C4-2B (cell line): Measurements from ENCODE around the gene XRRA1.
"Not testable (repeated sequence)": the region's sequence is repeated elsewhere in the genome, so short reads cannot be mapped to it uniquely, and the experiment has no call there.

ENCODE experiments used
- H3K27ac ChIP-seq: fragments of 450-650 bp; 2 replicates; pipeline ENCODE4 v1.5.1; 2017
- ZFX ChIP-seq: fragments of 450-650 bp; IDR thresholded peaks from 2 replicates; pipeline ENCODE4 v1.6.1; 2017
- TF ChIP-seq, protein P1 (sequence below): fragments of 450-650 bp; conservative IDR thresholded peaks from 2 replicates; pipeline ENCODE4 v1.5.1; 2017; ENCODE audit warnings: mild to moderate bottlenecking

XRRA1 gene

DNA sequence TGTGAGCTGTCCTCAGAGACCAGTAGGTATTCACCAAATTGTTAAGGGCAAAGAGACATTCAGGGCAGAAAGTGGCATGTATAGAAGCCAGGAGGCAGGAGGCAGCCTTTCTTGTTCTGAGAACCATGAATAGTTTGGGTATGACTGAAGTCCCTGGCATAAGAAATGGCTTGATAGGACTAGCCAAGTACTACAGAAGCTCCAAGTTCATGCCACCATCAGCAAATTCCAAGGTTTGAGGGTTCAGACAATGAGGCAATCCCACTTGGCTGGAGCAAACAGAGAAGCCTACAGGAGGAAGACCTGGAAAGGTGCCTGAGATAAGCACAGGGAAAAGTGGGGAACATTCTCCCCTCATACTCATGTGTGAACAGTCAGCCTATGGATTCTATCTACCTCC is 25.8 kb downstream of the XRRA1 start:
- H3K27ac ChIP-seq = no peak overlapping the region
- no peak for TF ChIP-seq ZFX
- TF ChIP-seq, protein P1, sequence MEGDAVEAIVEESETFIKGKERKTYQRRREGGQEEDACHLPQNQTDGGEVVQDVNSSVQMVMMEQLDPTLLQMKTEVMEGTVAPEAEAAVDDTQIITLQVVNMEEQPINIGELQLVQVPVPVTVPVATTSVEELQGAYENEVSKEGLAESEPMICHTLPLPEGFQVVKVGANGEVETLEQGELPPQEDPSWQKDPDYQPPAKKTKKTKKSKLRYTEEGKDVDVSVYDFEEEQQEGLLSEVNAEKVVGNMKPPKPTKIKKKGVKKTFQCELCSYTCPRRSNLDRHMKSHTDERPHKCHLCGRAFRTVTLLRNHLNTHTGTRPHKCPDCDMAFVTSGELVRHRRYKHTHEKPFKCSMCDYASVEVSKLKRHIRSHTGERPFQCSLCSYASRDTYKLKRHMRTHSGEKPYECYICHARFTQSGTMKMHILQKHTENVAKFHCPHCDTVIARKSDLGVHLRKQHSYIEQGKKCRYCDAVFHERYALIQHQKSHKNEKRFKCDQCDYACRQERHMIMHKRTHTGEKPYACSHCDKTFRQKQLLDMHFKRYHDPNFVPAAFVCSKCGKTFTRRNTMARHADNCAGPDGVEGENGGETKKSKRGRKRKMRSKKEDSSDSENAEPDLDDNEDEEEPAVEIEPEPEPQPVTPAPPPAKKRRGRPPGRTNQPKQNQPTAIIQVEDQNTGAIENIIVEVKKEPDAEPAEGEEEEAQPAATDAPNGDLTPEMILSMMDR = no peak

DNA sequence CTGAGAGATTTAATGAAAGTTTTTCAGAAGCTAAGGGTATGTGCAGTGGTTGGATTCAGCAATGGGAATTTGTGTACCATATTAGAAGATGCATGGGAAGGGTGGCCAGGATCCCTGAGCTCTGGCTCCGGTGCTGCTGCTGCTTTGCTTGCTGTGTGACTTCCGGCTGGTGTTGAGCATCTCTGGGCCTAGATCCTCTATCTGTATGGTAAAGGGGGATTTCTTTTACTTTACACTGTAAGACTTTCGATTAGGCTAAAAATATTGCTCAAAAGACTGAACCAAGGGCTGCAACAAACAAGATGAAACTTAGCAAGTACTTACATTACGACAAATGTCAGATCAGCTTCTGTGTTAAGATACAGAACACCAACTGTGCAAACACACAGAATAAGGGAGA is 39.1 kb downstream of the XRRA1 start:
- no peak overlapping the region for H3K27ac ChIP-seq
- no peak for TF ChIP-seq ZFX
- TF ChIP-seq, protein P1 = no peak

GRCh38 chr11:74909385-74909784 is 39.5 kb downstream of the XRRA1 start:
- TF ChIP-seq, protein P1 = no peak
- no peak for TF ChIP-seq ZFX
- H3K27ac ChIP-seq = no peak overlapping the region

DNA sequence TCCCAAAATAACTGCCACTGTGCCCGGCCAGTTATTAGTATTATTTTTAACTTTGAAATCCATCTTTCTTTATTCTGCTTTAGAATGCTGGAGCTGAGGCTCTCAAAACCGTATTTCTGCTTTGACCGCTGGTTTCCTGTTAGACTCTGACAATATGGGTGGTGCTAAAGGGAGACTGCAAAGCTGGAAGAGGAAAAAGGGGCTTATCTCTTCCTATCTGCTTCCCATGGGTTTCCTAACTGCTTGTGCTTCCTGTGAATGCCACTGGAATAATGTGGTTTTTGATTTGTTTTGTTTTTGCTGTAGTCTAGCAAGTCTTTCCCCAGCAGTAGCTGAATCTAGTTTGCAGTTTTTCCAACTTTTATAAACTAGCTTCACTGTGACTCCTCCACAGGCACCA is 43.6 kb downstream of the XRRA1 start:
- H3K27ac ChIP-seq = no peak overlapping the region
- TF ChIP-seq, protein P1 = no peak
- no peak for TF ChIP-seq ZFX

GRCh38 chr11:74902342-74902741 is 46.5 kb downstream of the XRRA1 start:
- no peak overlapping the region for H3K27ac ChIP-seq
- no peak for TF ChIP-seq ZFX
- TF ChIP-seq, protein P1 = no peak

GRCh38 chr11:74896311-74896710 is 52.6 kb downstream of the XRRA1 start:
- TF ChIP-seq ZFX = no peak
- TF ChIP-seq, protein P1 = no peak
- H3K27ac ChIP-seq = no peak overlapping the region

DNA sequence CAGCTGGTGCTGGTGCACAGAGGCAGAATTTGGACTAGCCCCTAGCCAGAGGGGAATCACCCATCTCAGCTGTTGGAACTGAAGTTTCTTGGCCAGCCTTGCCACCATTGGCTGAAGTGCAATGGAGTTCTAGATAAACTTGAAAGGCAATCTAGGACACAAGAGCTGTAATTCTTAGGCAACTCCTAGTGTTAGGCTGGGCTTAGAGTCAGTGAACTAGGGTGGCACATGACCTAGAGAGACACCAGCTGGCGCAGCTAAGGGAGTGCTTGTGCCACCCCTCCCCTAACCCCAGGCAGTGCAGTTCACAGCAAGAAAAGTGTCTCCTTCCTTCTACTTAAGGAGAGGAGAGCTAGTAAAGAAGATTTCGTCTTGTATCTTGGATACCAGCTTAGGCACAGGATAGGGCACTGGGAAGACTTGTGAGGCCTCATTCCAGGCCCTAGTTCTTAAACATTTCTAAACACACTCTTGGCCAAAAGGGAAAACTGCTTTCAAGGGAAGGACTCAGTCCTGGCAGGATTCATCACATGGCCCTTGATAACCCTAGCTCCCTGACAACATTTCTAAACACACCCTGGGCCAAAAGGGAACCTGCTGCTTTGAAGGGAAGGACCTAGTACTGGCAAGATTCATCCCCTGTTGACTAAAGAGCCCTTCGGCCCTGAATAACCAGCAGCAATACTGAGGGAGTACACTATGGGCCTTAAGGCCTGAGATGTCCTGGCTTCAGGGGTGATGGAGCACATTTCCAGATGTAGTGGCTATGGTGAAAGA is 53.4 kb downstream of the XRRA1 start:
- TF ChIP-seq, protein P1 = no peak
- no peak for TF ChIP-seq ZFX
- no peak overlapping the region for H3K27ac ChIP-seq

DNA sequence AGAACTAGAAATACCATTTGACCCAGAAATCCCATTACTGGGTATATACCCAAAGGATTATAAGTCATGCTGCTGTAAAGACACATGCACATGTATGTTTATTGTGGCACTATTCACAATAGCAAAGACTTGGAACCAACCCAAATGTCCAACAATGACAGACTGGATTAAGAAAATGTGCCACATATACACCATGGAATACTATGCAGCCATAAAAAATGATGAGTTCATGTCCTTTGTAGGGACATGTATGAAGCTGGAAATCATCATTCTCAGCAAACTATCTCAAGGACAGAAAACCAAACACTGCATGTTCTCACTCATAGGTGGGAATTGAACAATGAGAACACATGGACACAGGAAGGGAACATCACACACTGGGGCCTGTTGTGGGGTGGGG is 55.9 kb downstream of the XRRA1 start:
- not testable (repeated sequence) for H3K27ac ChIP-seq
